Stimulated activated CD8-positive, alpha-beta memory T cell treated with anti-CD3 and anti-CD28 coated beads, Interleukin-12 subunit alpha, Interleukin-12 subunit beta, amount 100 ng/mL, for 1 hour (primary cell): Measurements from ENCODE around the gene MEIS1.

Source experiments
- DNase-seq: peaks from one replicate; pipeline ENCODE4 v3.0.0-alpha.2; 2020; ENCODE audit warnings: low read depth

Gene MEIS1

GRCh38 chr2:66507673-66508201 lies 72.8 kb downstream of the MEIS1 start:
- no peak for DNase-seq

GRCh38 chr2:66508484-66509071 lies 73.7 kb downstream of the MEIS1 start:
- DNase-seq: no peak

GRCh38 chr2:66509326-66509811 lies 74.4 kb downstream of the MEIS1 start:
- no peak for DNase-seq

GRCh38 chr2:66512626-66513025 lies 77.7 kb downstream of the MEIS1 start:
- DNase-seq: no peak

GRCh38 chr2:66515743-66516142 lies 80.8 kb downstream of the MEIS1 start:
- DNase-seq: no peak

GRCh38 chr2:66516499-66516898 lies 81.6 kb downstream of the MEIS1 start:
- DNase-seq: no peak

GRCh38 chr2:66517772-66518171 lies 82.8 kb downstream of the MEIS1 start:
- no peak for DNase-seq

GRCh38 chr2:66519264-66519843 lies 84.4 kb downstream of the MEIS1 start:
- DNase-seq: no peak

GRCh38 chr2:66521291-66521922 lies 86.5 kb downstream of the MEIS1 start:
- DNase-seq: no peak

GRCh38 chr2:66522611-66523376 lies 87.9 kb downstream of the MEIS1 start:
- no peak for DNase-seq

- no peak for DNase-seq
Observed at GRCh38 chr2:66523377-66523969, 88.5 kb downstream of the MEIS1 start.

- DNase-seq: no peak
Observed at GRCh38 chr2:66523990-66524389, 89.1 kb downstream of the MEIS1 start.

- DNase-seq: no peak
Observed at GRCh38 chr2:66525606-66526005, 90.7 kb downstream of the MEIS1 start.

GRCh38 chr2:66526180-66526579 lies 91.3 kb downstream of the MEIS1 start:
- DNase-seq: no peak

GRCh38 chr2:66528974-66529724 lies 94.2 kb downstream of the MEIS1 start:
- DNase-seq: no peak

- DNase-seq: no peak
Observed at GRCh38 chr2:66530651-66531050, 95.7 kb downstream of the MEIS1 start.

- DNase-seq: no peak
Observed at GRCh38 chr2:66531155-66531554, 96.2 kb downstream of the MEIS1 start.

- no peak for DNase-seq
Observed at GRCh38 chr2:66531567-66531966, 96.6 kb downstream of the MEIS1 start.

- DNase-seq: no peak
Observed at GRCh38 chr2:66532972-66533868, 98.3 kb downstream of the MEIS1 start.

- no peak for DNase-seq
Observed at GRCh38 chr2:66534461-66534860, 99.5 kb downstream of the MEIS1 start.
